HEK293T (cell line): ENCODE measurements around the gene TM4SF20.
"Not testable (repeated sequence)": the region's sequence is repeated elsewhere in the genome, so short reads cannot be mapped to it uniquely, and the experiment has no call there.

Experiments
- ARNT ChIP-seq: fragments of 450-650 bp; IDR thresholded peaks from 2 replicates; pipeline ENCODE4 v1.6.1; 2017; ENCODE audit warnings: mild to moderate bottlenecking
- BHLHE40 ChIP-seq: fragments of 450-650 bp; IDR thresholded peaks from 2 replicates; pipeline ENCODE4 v1.6.1; 2016; ENCODE audit warnings: mild to moderate bottlenecking, moderate library complexity, borderline replicate concordance
- ELF4 ChIP-seq: fragments of 450-650 bp; IDR thresholded peaks from 2 replicates; pipeline ENCODE4 v1.6.1; 2017; ENCODE audit warnings: antibody characterized with exemption
- FOXA1 ChIP-seq: fragments of 450-650 bp; IDR thresholded peaks from 2 replicates; pipeline ENCODE4 v1.6.1; 2016; ENCODE audit warnings: mild to moderate bottlenecking
- FOXK2 ChIP-seq: fragments of 450-650 bp; IDR thresholded peaks from 2 replicates; pipeline ENCODE4 v1.6.1; 2016; ENCODE audit warnings: mild to moderate bottlenecking
- FOXM1 ChIP-seq: fragments of 450-650 bp; IDR thresholded peaks from 2 replicates; pipeline ENCODE4 v1.6.1; 2017; ENCODE audit warnings: mild to moderate bottlenecking, borderline replicate concordance
- HDGF ChIP-seq: fragments of 450-650 bp; IDR thresholded peaks from 2 replicates; pipeline ENCODE4 v1.6.1; 2017; ENCODE audit warnings: antibody characterized with exemption, borderline replicate concordance
- NFRKB ChIP-seq: fragments of 450-650 bp; IDR thresholded peaks from 2 replicates; pipeline ENCODE4 v1.6.1; 2016; ENCODE audit warnings: mild to moderate bottlenecking, moderate library complexity
- SP1 ChIP-seq: fragments of 450-650 bp; IDR thresholded peaks from 2 replicates; pipeline ENCODE4 v1.6.1; 2017
- SUZ12 ChIP-seq: fragments of 450-650 bp; IDR thresholded peaks from 2 replicates; pipeline ENCODE4 v1.6.1; 2016; ENCODE audit warnings: mild to moderate bottlenecking
- TARDBP ChIP-seq: fragments of 450-650 bp; IDR thresholded peaks from 2 replicates; pipeline ENCODE4 v1.6.1; 2016

DNA sequence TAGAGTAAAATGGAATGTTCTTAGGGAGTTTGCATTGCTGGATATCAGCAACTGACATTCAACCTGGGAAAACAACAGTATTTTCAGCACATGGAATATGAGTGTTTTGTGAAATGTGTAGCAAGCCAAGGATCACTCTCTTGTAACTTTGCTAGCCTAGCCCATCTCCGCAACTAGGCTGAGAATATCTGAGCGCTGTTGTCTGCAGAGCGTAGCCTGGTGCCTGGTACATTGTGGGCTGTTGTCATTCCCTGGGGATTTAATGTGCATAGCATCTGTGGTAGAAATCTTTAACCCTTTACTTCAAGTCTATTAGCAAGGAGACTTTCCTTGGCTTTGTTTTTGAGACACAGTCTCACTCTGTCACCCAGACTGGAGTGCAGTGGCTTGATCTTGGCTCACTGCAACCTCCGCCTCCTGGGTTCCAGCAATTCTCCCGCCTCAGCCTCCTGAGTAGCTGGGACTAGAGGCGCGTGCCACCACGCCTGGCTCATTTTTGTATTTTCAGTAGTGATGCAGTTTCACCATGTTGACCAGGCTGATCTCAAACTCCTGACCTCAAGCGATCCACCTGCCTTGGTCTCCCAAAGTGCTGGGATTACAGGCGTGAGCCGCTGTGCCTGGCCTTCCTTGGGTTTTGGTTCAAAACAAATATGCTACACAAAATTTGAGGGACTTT is 14.4 kb downstream of the TM4SF20 start:
- TF ChIP-seq ELF4, HDGF, SUZ12, SP1, TARDBP, FOXM1, FOXA1, NFRKB, ARNT, FOXK2, BHLHE40: not testable (repeated sequence)
